Islet of Langerhans (tissue), 1 donor: ENCODE measurements around the gene PKN3.

Experiments
- FAIRE-seq: peaks from one replicate; lab custom pipeline; 2011; peaks lifted over from hg19 to GRCh38; lab: Jason Lieb, UNC

The PKN3 gene

DNA sequence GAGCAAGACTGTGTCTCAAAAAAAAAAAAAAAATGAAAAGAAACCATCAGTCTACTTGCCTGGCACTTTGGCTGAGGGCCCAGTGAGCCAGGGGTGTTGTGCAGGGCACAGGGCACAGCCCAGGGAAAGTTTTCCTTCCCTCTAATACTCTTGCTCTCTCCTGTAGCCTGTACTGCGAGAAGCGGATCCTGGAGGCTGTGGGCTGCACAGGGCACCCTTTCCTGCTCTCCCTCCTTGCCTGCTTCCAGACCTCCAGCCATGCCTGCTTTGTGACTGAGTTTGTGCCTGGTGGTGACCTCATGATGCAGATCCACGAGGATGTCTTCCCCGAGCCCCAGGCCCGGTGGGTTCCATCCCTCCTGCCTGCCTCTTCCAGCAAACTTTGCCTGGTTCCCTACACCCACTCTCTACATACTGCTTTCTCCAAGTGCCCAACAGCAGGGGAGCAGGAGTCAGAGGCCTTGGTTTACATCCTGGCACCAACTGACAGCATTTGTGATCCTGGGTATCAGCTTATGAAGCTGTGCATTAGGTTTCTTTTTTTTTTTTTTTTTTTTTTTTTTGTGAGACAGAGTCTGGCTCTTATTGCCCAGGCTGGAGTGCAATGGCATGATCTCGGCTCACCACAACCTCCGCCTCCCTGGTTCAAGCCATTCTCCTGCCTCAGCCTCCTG is 14.4 kb downstream of the PKN3 start:
- FAIRE-seq = no peak

DNA sequence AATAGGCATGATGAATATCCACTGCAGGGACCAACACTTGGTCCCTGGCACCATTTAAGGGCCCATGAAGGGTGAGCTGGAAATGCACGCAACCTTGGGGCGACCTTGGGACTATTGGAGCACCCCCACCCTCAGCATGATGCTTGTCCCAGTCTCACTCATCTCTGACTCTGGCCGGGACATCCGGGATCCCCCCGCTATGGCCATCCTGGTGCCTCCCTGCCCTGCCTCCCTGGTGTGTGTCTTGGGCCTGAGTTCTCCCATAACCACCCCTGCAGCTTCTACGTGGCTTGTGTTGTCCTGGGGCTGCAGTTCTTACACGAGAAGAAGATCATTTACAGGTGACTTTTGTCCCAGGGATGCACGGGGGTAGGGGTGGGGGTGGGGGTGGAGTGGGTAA is 15.7 kb downstream of the PKN3 start:
- FAIRE-seq = no peak

- no peak for FAIRE-seq
These were observed 16.2 kb downstream of the PKN3 start for GRCh38 chr9:128718475-128718874.

DNA sequence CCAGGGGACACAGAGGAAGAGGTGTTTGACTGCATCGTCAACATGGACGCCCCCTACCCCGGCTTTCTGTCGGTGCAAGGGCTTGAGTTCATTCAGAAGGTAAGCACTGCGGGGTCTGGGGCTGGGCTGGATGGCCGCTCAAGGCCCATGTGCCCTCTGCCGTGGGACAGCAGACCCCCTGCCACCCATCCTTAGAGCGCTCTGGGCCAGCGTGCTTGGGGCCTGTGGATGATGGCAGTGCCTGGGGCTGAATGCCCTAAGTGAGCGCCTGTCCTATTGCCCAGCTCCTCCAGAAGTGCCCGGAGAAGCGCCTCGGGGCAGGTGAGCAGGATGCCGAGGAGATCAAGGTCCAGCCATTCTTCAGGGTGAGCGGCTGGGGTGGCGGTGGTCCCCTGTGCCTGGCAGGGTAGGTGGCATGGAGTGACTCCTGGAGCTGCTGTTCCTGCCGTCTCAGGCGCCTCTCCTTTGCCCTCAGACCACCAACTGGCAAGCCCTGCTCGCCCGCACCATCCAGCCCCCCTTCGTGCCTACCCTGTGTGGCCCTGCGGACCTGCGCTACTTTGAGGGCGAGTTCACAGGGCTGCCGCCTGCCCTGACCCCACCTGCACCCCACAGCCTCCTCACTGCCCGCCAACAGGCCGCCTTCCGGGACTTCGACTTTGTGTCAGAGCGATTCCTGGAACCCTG is 17.8 kb downstream of the PKN3 start:
- FAIRE-seq = no peak

DNA sequence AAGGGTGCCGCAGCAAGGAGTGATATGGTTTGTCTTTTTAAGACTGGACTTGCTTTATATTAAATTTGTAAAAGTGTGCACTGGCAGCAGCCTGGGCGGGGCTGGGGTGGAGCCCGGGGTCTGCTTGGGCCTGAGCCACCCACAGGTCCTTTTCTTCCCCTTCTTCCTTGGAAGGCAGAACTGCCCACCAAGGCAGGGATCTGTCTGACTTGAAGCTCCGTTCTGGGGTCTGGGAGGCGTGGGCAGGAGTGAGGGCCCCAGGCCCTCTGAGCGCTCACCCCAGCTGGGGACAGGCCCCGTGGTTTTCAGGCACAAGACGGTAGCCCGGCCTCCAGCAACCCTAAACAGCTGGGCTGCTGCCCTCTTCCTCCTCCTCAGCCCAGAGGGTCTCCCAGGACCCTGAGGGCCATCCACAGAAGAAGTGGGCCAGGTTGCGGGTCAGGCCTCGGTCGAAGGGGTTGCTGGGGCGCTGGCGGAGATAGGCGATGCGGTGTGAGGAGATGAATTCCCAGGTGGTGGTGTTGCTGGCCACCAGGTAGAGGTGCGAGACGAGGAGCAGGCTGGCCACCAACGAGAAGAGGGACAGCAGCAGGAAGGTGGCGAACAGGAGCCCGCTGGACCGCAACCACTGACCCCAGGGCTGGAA is 18.7 kb downstream of the PKN3 start:
- no peak for FAIRE-seq

GRCh38 chr9:128721487-128722010 is 19.2 kb downstream of the PKN3 start:
- FAIRE-seq = no peak

GRCh38 chr9:128722380-128723351 is 20.4 kb downstream of the PKN3 start:
- no peak for FAIRE-seq

DNA sequence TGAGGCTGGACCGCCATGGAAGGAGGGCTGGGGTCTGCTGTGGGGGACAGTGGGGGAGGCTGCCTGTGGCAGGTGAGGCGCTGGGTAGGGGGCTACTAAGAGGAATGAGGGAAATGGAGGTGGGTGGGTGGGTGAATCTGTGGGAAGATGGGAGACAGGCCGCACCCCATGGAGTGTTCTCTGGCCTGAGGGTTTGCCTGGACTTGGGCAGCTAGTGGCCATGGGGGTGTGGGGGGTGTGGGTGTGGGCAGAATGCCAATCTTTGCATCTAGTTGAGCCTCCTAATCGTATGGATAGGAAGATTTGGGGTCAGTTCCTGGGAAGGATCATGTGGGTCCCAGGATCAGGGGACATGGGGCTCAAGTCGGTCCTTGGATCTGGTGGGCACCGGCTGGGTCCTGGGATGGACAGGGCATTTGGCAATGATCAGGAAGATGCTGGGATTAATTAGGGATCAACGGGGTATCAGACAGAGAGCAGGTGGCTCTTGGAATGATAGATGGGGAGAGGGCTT is 21.1 kb downstream of the PKN3 start:
- no peak for FAIRE-seq

- FAIRE-seq = peak; percentile 64
These were observed 21.8 kb downstream of the PKN3 start, which contains the start of gene ZDHHC12 for GRCh38 chr9:128723866-128724743. TSS of gene ZDHHC12 (minus strand) at chr9:128724127. CDS start at chr9:128724093, 34 bp downstream.

DNA sequence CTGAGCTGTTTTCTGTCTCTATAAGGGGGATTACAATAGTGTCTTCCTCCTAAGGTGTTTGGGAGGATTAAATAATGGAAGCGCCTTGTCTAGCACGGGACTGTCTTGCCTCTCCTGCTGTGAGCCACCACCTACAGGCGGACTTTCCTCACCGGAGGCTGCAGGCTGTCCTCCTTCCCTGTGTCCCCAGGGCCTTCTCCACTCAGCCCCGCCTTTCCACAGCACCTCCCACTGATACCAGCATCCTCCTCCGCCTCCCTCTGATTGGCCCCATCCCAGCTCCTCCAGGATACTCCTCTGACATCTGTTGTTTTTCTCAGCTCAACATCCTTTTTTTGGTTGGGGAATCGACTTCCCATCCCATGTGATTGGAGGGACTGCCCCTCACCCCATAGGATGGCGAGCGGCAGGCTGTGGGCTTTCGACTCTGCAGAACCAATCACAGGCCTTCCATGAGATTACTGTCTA is 22.5 kb downstream of the PKN3 start:
- FAIRE-seq = no peak

- FAIRE-seq = no peak
These were observed 25.4 kb downstream of the PKN3 start for GRCh38 chr9:128727640-128728248.

GRCh38 chr9:128728298-128728697 is 26.0 kb downstream of the PKN3 start:
- no peak for FAIRE-seq

- no peak for FAIRE-seq
These were observed 27.0 kb downstream of the PKN3 start for GRCh38 chr9:128729302-128729701.

DNA sequence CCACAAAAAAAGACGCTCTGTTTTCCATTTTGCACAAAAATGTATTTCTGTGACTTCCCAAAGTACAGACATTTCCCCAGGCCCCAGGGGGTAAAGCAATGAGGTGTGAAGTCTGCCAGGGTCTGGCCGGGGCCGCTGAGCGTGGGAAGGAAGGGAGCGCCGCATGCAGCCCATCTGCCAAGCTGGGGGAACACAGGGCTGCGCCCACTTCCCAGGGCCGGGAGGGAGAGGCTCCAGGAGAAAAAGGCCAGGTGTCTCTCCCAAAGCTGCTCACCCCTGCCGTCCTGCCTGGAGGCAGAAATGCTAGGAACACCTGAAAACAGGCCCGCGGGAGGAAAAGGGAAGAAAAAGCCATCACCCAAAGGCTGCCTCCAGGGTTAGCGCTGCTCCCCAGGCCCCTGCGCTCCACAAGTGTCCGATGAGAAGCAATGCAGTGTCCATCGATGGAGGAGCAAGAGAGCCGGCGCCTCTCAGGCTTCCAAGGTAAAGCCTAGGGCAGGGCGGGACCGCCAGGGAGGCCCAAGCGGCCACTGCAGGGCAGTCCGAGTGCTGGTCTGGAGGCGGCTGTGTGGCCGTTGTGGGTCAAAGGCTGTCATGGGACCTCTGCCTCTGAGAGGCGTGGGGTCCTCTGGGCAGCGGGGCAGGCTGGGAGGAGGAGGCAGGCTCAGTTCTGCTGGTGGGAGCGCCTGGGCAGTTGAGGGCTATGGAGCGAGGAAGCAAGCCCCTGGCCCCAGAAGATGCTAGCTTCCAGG is 27.6 kb downstream of the PKN3 start:
- FAIRE-seq = no peak

- FAIRE-seq = no peak
These were observed 28.8 kb downstream of the PKN3 start for GRCh38 chr9:128731093-128731492.

- FAIRE-seq = no peak
These were observed 29.4 kb downstream of the PKN3 start for GRCh38 chr9:128731691-128732090.

DNA sequence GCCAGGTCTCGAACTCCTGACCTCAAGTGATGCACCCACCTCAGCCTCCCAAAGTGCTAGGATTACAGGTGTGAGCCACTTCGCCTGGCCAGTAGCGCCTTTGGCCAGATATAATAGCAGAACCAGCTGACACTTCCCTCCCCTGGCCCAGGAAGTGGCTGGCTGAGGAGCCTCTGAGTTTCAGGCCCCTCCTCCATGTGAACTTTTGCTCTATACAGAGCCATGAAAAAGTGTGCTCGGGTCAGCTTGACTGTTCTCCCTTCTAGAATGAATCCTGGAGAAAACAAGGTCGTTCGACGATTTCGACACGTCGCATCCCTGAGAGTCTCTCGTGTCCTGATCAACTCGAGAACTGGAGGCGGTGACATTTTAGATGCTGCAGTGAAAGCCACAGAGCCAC is 30.3 kb downstream of the PKN3 start:
- FAIRE-seq = no peak

GRCh38 chr9:128733256-128733655 is 31.0 kb downstream of the PKN3 start:
- no peak for FAIRE-seq

GRCh38 chr9:128735373-128735772 is 33.1 kb downstream of the PKN3 start:
- no peak for FAIRE-seq
